Stimulated activated CD4-positive, alpha-beta T cell treated with anti-CD3 and anti-CD28 coated beads, Interleukin-4, amount 100 ng/mL, for 4 hours (primary cell): Measurements from ENCODE around the gene TMEM154.

Experiments
- DNase-seq, 2 experiments: peaks; one replicate each; pipeline ENCODE4 v3.0.0-alpha.2; 2020

The TMEM154 gene

GRCh38 chr4:152587127-152587526, 92.7 kb downstream of the TMEM154 start:
- no peak for DNase-seq

- DNase-seq, result no peak
Measured at GRCh38 chr4:152586668-152587067, 93.1 kb downstream of the TMEM154 start.

- DNase-seq, result no peak
Measured at GRCh38 chr4:152585023-152585441, 94.8 kb downstream of the TMEM154 start.

- no peak for DNase-seq
Measured at GRCh38 chr4:152581536-152582160, 98.1 kb downstream of the TMEM154 start.

- no peak for DNase-seq
Measured at GRCh38 chr4:152579916-152580315, 99.9 kb downstream of the TMEM154 start.

GRCh38 chr4:152579107-152579764, 100.6 kb downstream of the TMEM154 start:
- DNase-seq, result no peak

- DNase-seq, result no peak
Measured at GRCh38 chr4:152578670-152579069, 101.1 kb downstream of the TMEM154 start.

GRCh38 chr4:152577708-152578396, 101.9 kb downstream of the TMEM154 start:
- no peak for DNase-seq

- no peak for DNase-seq
Measured at GRCh38 chr4:152575533-152575932, 104.3 kb downstream of the TMEM154 start.

- DNase-seq, result no peak
Measured at GRCh38 chr4:152573861-152574260, 105.9 kb downstream of the TMEM154 start.

GRCh38 chr4:152572417-152573086, 107.2 kb downstream of the TMEM154 start:
- DNase-seq, result no peak

GRCh38 chr4:152571770-152572169, 108.0 kb downstream of the TMEM154 start:
- DNase-seq, result no peak

- DNase-seq, result no peak
Measured at GRCh38 chr4:152571296-152571695, 108.5 kb downstream of the TMEM154 start.
